MM.1S (cell line): Measurements from ENCODE around the gene EPG5.

Source experiments
- DNase-seq: peaks from one replicate; pipeline ENCODE4 v3.0.0-alpha.2; 2015
- H2AFZ ChIP-seq: fragments of 300-600 bp; sonication (generic); 2 replicates; pipeline ENCODE4 v1.6.0; 2016; ENCODE audit warnings: antibody characterized with exemption, low read length
- H3F3A ChIP-seq: fragments of 300-600 bp; sonication (generic); 2 replicates; pipeline ENCODE4 v1.6.1; 2016; ENCODE audit warnings: mild to moderate bottlenecking, antibody characterized with exemption, low read length, moderate library complexity, mixed read lengths; ENCODE audit not compliant: insufficient read depth
- H3K27ac ChIP-seq: fragments of 300-600 bp; sonication (generic); 2 replicates; pipeline ENCODE4 v1.5.1; 2016; ENCODE audit warnings: mild to moderate bottlenecking, low read length
- H3K27me3 ChIP-seq: fragments of 300-600 bp; sonication (generic); replicated peaks from 2 replicates; pipeline ENCODE4 v1.6.0; 2016; ENCODE audit warnings: low read length; ENCODE audit not compliant: insufficient read depth
- H3K36me3 ChIP-seq: fragments of 300-600 bp; sonication (generic); replicated peaks from 2 replicates; pipeline ENCODE4 v1.6.1; 2016; ENCODE audit warnings: mild to moderate bottlenecking, low read length, mixed read lengths; ENCODE audit not compliant: insufficient read depth
- H3K4me1 ChIP-seq: fragments of 300-600 bp; sonication (generic); 2 replicates; pipeline ENCODE4 v1.6.1; 2016; ENCODE audit warnings: low read length, mixed read lengths
- H3K4me2 ChIP-seq: fragments of 300-600 bp; sonication (generic); 2 replicates; pipeline ENCODE4 v1.6.0; 2016; ENCODE audit warnings: low read depth, low read length
- H3K4me3 ChIP-seq: fragments of 300-600 bp; sonication (generic); 2 replicates; pipeline ENCODE4 v1.5.1; 2016; ENCODE audit warnings: low read length, mixed read lengths
- H3K79me2 ChIP-seq: fragments of 300-600 bp; sonication (generic); 2 replicates; pipeline ENCODE4 v1.6.1; 2016; ENCODE audit warnings: mixed run types, low read length, mixed read lengths
- H3K9ac ChIP-seq: fragments of 300-600 bp; sonication (generic); 2 replicates; pipeline ENCODE4 v1.6.1; 2016; ENCODE audit warnings: low read length, mixed read lengths
- H3K9me2 ChIP-seq: fragments of 300-600 bp; sonication (generic); replicated peaks from 2 replicates; pipeline ENCODE4 v1.6.1; 2016; ENCODE audit warnings: mild to moderate bottlenecking, low read length, mixed read lengths; ENCODE audit not compliant: insufficient read depth
- H3K9me3 ChIP-seq: fragments of 300-600 bp; sonication (generic); replicated peaks from 2 replicates; pipeline ENCODE4 v1.6.1; 2016; ENCODE audit warnings: mild to moderate bottlenecking, low read length, mixed read lengths; ENCODE audit not compliant: insufficient read depth
- H4K20me1 ChIP-seq: fragments of 300-600 bp; sonication (generic); 2 replicates; pipeline ENCODE4 v1.6.1; 2016; ENCODE audit warnings: mild to moderate bottlenecking, low read length, moderate library complexity, mixed read lengths; ENCODE audit not compliant: insufficient read depth
- CTCF ChIP-seq: fragments of 300-600 bp; sonication (generic); IDR thresholded peaks from 2 replicates; pipeline ENCODE4 v1.5.1; 2016; ENCODE audit warnings: antibody characterized with exemption, low read length, mixed read lengths
- EZH2 ChIP-seq: fragments of 300-600 bp; sonication (generic); optimal IDR thresholded peaks from 2 replicates; pipeline ENCODE3; 2017; ENCODE audit warnings: low read depth, mild to moderate bottlenecking, antibody characterized with exemption, low read length, mixed read lengths
- EZH2phosphoT487 ChIP-seq: fragments of 300-600 bp; sonication (generic); IDR thresholded peaks from 2 replicates; pipeline ENCODE4 v1.6.1; 2018; ENCODE audit warnings: antibody characterized with exemption, low read length

Gene EPG5

GRCh38 chr18:45901654-45902210 is 65.4 kb downstream of the EPG5 start:
- DNase-seq, result no peak
- Histone ChIP-seq H3K4me3 (no peak overlapping the region), H3F3A (no peaks in the 10 kb centered on the region), H3K36me3 (peaks cover 2% of the 10 kb centered on the region; the same call in 1 of the 2 replicates), H3K9me3 (no peaks in the 10 kb centered on the region), H3K27me3 (no peaks in the 10 kb centered on the region), H2AFZ (no peak overlapping the region), H3K79me2 (no peaks in the 10 kb centered on the region), H3K27ac (no peak overlapping the region), H3K9ac (no peak overlapping the region), H3K9me2 (no peaks in the 10 kb centered on the region), H3K4me2 (no peak overlapping the region), H3K4me1 (no peaks in the 10 kb centered on the region), H4K20me1 (no peaks in the 10 kb centered on the region)
- TF ChIP-seq EZH2 (no peak), EZH2phosphoT487 (no peak), CTCF (no peak)

- no peaks in the 10 kb centered on the region for H3K79me2 ChIP-seq
- no peak overlapping the region for H3K27ac ChIP-seq
- H3K36me3 ChIP-seq, result peaks cover 2% of the 10 kb centered on the region; the same call in 1 of the 2 replicates
- no peak overlapping the region for H3K9ac ChIP-seq
- H3K9me3 ChIP-seq, result no peaks in the 10 kb centered on the region
- H4K20me1 ChIP-seq, result no peaks in the 10 kb centered on the region
- H3K4me2 ChIP-seq, result no peak overlapping the region
- no peaks in the 10 kb centered on the region for H3K27me3 ChIP-seq
- H3K4me1 ChIP-seq, result 0 out of 2 replicates have a peak, but pooled peaks cover 2% of the 10 kb centered on the region
- DNase-seq, result no peak
- no peak for TF ChIP-seq CTCF
- H3F3A ChIP-seq, result no peaks in the 10 kb centered on the region
- no peak overlapping the region for H2AFZ ChIP-seq
- no peak overlapping the region for H3K4me3 ChIP-seq
- H3K9me2 ChIP-seq, result no peaks in the 10 kb centered on the region
Measured at GRCh38 chr18:45900623-45901022, 66.5 kb downstream of the EPG5 start.

- 0 out of 2 replicates have a peak, but pooled peaks cover 6% of the 10 kb centered on the region for H3K4me1 ChIP-seq
- no peaks in the 10 kb centered on the region for H3K9me3 ChIP-seq
- TF ChIP-seq CTCF, result no peak
- TF ChIP-seq EZH2, result no peak
- TF ChIP-seq EZH2phosphoT487, result no peak
- H3K27ac ChIP-seq, result no peak overlapping the region
- no peaks in the 10 kb centered on the region for H3K27me3 ChIP-seq
- H3K79me2 ChIP-seq, result no peaks in the 10 kb centered on the region
- no peak overlapping the region for H3K4me3 ChIP-seq
- no peaks in the 10 kb centered on the region for H3F3A ChIP-seq
- no peak overlapping the region for H3K4me2 ChIP-seq
- H3K36me3 ChIP-seq, result peaks cover 2% of the 10 kb centered on the region; the same call in 1 of the 2 replicates
- H3K9me2 ChIP-seq, result no peaks in the 10 kb centered on the region
- no peak for DNase-seq
- no peaks in the 10 kb centered on the region for H4K20me1 ChIP-seq
- no peak overlapping the region for H3K9ac ChIP-seq
- no peak overlapping the region for H2AFZ ChIP-seq
Measured at GRCh38 chr18:45896991-45897390, 70.1 kb downstream of the EPG5 start.
